ENCODE data around the gene SPAG16. TPM values are rescaled to one million over a fixed set of nuclear protein-coding genes. Genes with fewer than 3 reads are reported as not detected.

The SPAG16 gene
- polyA plus RNA-seq, 1 of the 3 experiments (the other 2 are of a cell fraction): 29.5 TPM

DNA sequence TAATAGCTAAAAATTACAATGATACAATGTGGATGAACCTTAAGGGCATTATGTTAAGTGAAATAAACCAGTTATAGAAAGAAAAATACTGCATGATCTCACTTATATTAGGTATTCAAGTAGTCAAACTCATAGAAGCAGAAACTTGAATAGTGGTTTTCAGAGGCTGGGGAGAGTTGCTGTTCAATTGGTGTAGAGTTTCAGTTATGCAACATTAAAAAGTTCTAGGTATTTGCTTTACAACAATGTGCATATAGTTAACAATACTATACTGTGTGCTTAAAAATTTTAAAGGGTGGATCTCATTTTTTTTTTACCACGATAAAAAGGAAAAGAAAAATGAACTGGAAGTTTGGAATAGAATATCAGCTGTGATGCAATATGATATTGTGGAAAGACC lies 479.1 kb downstream of the SPAG16 start:
- DNase-seq: no peak
- WGBS (ENCODE audit: low lambda C conversion rate): 30% methylated on average over 1 of the region's 1 CpG
- no peaks in the 10 kb centered on the region for H4K20me1 ChIP-seq (ENCODE audit: insufficient read depth)
- no peaks in the 10 kb centered on the region for H3K9me3 ChIP-seq
- TF ChIP-seq, protein P1, sequence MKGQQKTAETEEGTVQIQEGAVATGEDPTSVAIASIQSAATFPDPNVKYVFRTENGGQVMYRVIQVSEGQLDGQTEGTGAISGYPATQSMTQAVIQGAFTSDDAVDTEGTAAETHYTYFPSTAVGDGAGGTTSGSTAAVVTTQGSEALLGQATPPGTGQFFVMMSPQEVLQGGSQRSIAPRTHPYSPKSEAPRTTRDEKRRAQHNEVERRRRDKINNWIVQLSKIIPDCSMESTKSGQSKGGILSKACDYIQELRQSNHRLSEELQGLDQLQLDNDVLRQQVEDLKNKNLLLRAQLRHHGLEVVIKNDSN (IDR thresholded peaks at IDR 0.05; ENCODE audit: borderline replicate concordance, low read depth): no peak
- TF ChIP-seq, protein P2, sequence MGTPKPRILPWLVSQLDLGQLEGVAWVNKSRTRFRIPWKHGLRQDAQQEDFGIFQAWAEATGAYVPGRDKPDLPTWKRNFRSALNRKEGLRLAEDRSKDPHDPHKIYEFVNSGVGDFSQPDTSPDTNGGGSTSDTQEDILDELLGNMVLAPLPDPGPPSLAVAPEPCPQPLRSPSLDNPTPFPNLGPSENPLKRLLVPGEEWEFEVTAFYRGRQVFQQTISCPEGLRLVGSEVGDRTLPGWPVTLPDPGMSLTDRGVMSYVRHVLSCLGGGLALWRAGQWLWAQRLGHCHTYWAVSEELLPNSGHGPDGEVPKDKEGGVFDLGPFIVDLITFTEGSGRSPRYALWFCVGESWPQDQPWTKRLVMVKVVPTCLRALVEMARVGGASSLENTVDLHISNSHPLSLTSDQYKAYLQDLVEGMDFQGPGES (IDR thresholded peaks at IDR 0.05; ENCODE audit: low read depth, low read length): no peak
- TF ChIP-seq TAF1 (IDR thresholded peaks at IDR 0.05; ENCODE audit: borderline replicate concordance, low read depth, low read length) (no peak), RXRA (IDR thresholded peaks at IDR 0.05; ENCODE audit: borderline replicate concordance, low read depth) (no peak), CHD2 (IDR thresholded peaks at IDR 0.05; ENCODE audit: low read length, partially characterized antibody) (no peak), EZH2phosphoT487 (IDR thresholded peaks at IDR 0.05; ENCODE audit: borderline replicate concordance, low read depth) (no peak), SIN3A (IDR thresholded peaks at IDR 0.05; ENCODE audit: borderline replicate concordance, low read depth, low read length) (no peak), POLR2AphosphoS5 (IDR thresholded peaks at IDR 0.05; ENCODE audit: low read depth, low read length) (no peak), NFIC (IDR thresholded peaks at IDR 0.05; ENCODE audit: borderline replicate concordance) (no peak), ELF1 (IDR thresholded peaks at IDR 0.05) (no peak), YY1 (IDR thresholded peaks at IDR 0.05; ENCODE audit: low read depth) (no peak), RCOR1 (IDR thresholded peaks at IDR 0.05; ENCODE audit: low read length) (no peak), FOXM1 (IDR thresholded peaks at IDR 0.05; ENCODE audit: low read depth) (no peak)
- TF ChIP-seq, protein P3, sequence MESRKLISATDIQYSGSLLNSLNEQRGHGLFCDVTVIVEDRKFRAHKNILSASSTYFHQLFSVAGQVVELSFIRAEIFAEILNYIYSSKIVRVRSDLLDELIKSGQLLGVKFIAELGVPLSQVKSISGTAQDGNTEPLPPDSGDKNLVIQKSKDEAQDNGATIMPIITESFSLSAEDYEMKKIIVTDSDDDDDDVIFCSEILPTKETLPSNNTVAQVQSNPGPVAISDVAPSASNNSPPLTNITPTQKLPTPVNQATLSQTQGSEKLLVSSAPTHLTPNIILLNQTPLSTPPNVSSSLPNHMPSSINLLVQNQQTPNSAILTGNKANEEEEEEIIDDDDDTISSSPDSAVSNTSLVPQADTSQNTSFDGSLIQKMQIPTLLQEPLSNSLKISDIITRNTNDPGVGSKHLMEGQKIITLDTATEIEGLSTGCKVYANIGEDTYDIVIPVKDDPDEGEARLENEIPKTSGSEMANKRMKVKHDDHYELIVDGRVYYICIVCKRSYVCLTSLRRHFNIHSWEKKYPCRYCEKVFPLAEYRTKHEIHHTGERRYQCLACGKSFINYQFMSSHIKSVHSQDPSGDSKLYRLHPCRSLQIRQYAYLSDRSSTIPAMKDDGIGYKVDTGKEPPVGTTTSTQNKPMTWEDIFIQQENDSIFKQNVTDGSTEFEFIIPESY (IDR thresholded peaks at IDR 0.05; ENCODE audit: borderline replicate concordance, low read depth): no peak
- TF ChIP-seq, protein P4, sequence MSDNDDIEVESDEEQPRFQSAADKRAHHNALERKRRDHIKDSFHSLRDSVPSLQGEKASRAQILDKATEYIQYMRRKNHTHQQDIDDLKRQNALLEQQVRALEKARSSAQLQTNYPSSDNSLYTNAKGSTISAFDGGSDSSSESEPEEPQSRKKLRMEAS (IDR thresholded peaks at IDR 0.05; ENCODE audit: low read depth): no peak
- H3K9ac ChIP-seq: no peak overlapping the region
- H3K4me3 ChIP-seq (ENCODE audit: low read depth in 2 of 2, low read length in 1 of 2): no peak overlapping the region
- no peaks in the 10 kb centered on the region for H3F3A ChIP-seq (replicated peaks; ENCODE audit: insufficient read depth)
- no peaks in the 10 kb centered on the region for H3K9me2 ChIP-seq
- ChIA-PET POLR2A (no interaction called here), CTCF (no interaction called here)
- H3K36me3 ChIP-seq (replicated peaks in 1 of 2; ENCODE audit: control insufficient read depth in 1 of 2, insufficient read depth in 2 of 2, low read length in 1 of 2): no peaks in the 10 kb centered on the region
- H3K27ac ChIP-seq (ENCODE audit: low read depth in 2 of 2, low read length in 1 of 2): no peak overlapping the region
- H3K79me2 ChIP-seq (ENCODE audit: insufficient read depth): no peaks in the 10 kb centered on the region
- H3K4me1 ChIP-seq (ENCODE audit: control insufficient read depth in 1 of 2, insufficient read depth in 2 of 2, low read depth in 1 of 2, low read length in 1 of 2): peaks cover 0 to 5% of the 10 kb centered on the region in 2 experiments; a peak in 1 of 4 replicates
- no peak overlapping the region for H3K4me2 ChIP-seq
- no peaks in the 10 kb centered on the region for H3K27me3 ChIP-seq (ENCODE audit: insufficient read depth)
- H2AFZ ChIP-seq (ENCODE audit: low read depth): no peak overlapping the region
